CD1c-positive myeloid dendritic cell (primary cell): Measurements from ENCODE around the gene TAF4.
A peak's percentile ranks its signal among the peaks of the same experiment; 100 is the strongest.

Source experiments
- DNase-seq: peaks from one replicate; pipeline ENCODE4 v3.0.0-alpha.2; 2016; ENCODE audit errors: extremely low spot score

The TAF4 gene

GRCh38 chr20:62020935-62021701 lies 44.6 kb downstream of the TAF4 start:
- DNase-seq = no peak

GRCh38 chr20:62019881-62020492 lies 45.7 kb downstream of the TAF4 start:
- DNase-seq = no peak

GRCh38 chr20:62019144-62019805 lies 46.4 kb downstream of the TAF4 start:
- no peak for DNase-seq

GRCh38 chr20:62018437-62019143 lies 47.1 kb downstream of the TAF4 start:
- DNase-seq = no peak

GRCh38 chr20:62015540-62016288 lies 50.0 kb downstream of the TAF4 start:
- peak; percentile 47 for DNase-seq

GRCh38 chr20:62014889-62015537 lies 50.7 kb downstream of the TAF4 start:
- DNase-seq = no peak

GRCh38 chr20:62014488-62014775 lies 51.2 kb downstream of the TAF4 start:
- no peak for DNase-seq

GRCh38 chr20:62012631-62013030 lies 53.0 kb downstream of the TAF4 start:
- DNase-seq = no peak

- no peak for DNase-seq
These were observed 53.6 kb downstream of the TAF4 start for GRCh38 chr20:62011938-62012534.

GRCh38 chr20:62011403-62011790 lies 54.3 kb downstream of the TAF4 start:
- DNase-seq = no peak

GRCh38 chr20:62010551-62011402 lies 54.9 kb downstream of the TAF4 start:
- peak; percentile 72 for DNase-seq

- DNase-seq = no peak
These were observed 55.7 kb downstream of the TAF4 start for GRCh38 chr20:62009869-62010445.

- DNase-seq = no peak
These were observed 56.4 kb downstream of the TAF4 start for GRCh38 chr20:62009322-62009721.

- no peak for DNase-seq
These were observed 57.0 kb downstream of the TAF4 start for GRCh38 chr20:62008643-62009183.

- no peak for DNase-seq
These were observed 58.5 kb downstream of the TAF4 start for GRCh38 chr20:62007127-62007647.

GRCh38 chr20:62006482-62006881 lies 59.2 kb downstream of the TAF4 start:
- DNase-seq = no peak

GRCh38 chr20:62004614-62005013 lies 61.1 kb downstream of the TAF4 start:
- no peak for DNase-seq

GRCh38 chr20:62003567-62004405 lies 61.9 kb downstream of the TAF4 start:
- DNase-seq = no peak
